Vagina (tissue), 2 donors: ENCODE measurements around the gene MT4.
A peak's percentile ranks its signal among the peaks of the same experiment; 100 is the strongest.

Source experiments
- CTCF ChIP-seq, 3 experiments: fragments of 450-650 bp in 2 of 3; fragments of 200-600 bp in 1 of 3; sonication (generic) in 1 of 3; IDR thresholded peaks; one replicate each; pipeline ENCODE4 v1.5.1; 2017 to 2019; ENCODE audit warnings: antibody characterized with exemption in 3 of 3, mild to moderate bottlenecking in 2 of 3, moderate library complexity in 2 of 3
- POLR2A ChIP-seq, 2 donors: fragments of 450-650 bp; IDR thresholded peaks; one replicate each; pipeline ENCODE4 v1.6.1; 2017; ENCODE audit warnings: antibody characterized with exemption in 2 of 2, mild to moderate bottlenecking in 2 of 2, moderate library complexity in 2 of 2
- POLR2AphosphoS5 ChIP-seq, 2 donors: sonication (generic); formaldehyde crosslinking; IDR thresholded peaks; one replicate each; pipeline ENCODE4 v1.9.0; 2017; ENCODE audit warnings: antibody characterized with exemption in 2 of 2, mild to moderate bottlenecking in 2 of 2, low read depth in 1 of 2; ENCODE audit not compliant: insufficient read depth in 1 of 2

GRCh38 chr16:56600398-56600999 lies 35.6 kb downstream of the MT4 start:
- peak in 2 of 3 experiments; percentile 5 to 62 for TF ChIP-seq CTCF (IDR thresholded peaks at IDR 0.05)
- TF ChIP-seq POLR2A (IDR thresholded peaks at IDR 0.05), result no peak
- no peak for TF ChIP-seq POLR2AphosphoS5 (IDR thresholded peaks at IDR 0.05; ENCODE audit: insufficient read depth in 1 of 2, low read depth in 1 of 2)
